Sigmoid colon (tissue), 7 donors: ENCODE measurements around the gene EVI5L. TPM values are rescaled to one million over a fixed set of nuclear protein-coding genes. Genes with fewer than 3 reads are reported as not detected.

Experiments
- DNase-seq: peaks from one replicate; pipeline ENCODE4 v3.0.0-alpha.2; 2019
- H3K27ac ChIP-seq, 4 donors: fragments of 200-600 bp; sonication (generic); one replicate each; pipeline ENCODE4 v1.5.1; 2016 to 2019; ENCODE audit warnings: mild to moderate bottlenecking in 1 of 4
- H3K27me3 ChIP-seq, 3 donors: fragments of 200-600 bp; sonication (generic); one replicate each; pipeline ENCODE4 v1.5.1; 2019; ENCODE audit warnings: mild to moderate bottlenecking in 1 of 3
- H3K36me3 ChIP-seq, 4 donors: fragments of 200-600 bp; sonication (generic); one replicate each; pipeline ENCODE4 v1.5.1; 2016 to 2019
- H3K4me1 ChIP-seq, 4 donors: fragments of 200-600 bp; sonication (generic); one replicate each; pipeline ENCODE4 v1.5.1; 2017 to 2019
- H3K4me3 ChIP-seq, 4 donors: fragments of 200-600 bp; sonication (generic); one replicate each; pipeline ENCODE4 v1.5.1; 2017 to 2019; ENCODE audit warnings: mild to moderate bottlenecking in 2 of 4, moderate library complexity in 1 of 4
- H3K9me3 ChIP-seq, 4 donors: fragments of 200-600 bp in 3 of 4; sonication (generic) in 3 of 4; one replicate each; pipeline versions ENCODE4 v1.5.1 to v1.6.1; 2013 to 2019
- CTCF ChIP-seq, 4 experiments: fragments of 450-650 bp in 3 of 4; fragments of 200-600 bp in 1 of 4; IDR thresholded peaks; one replicate each; pipeline ENCODE4 v1.5.1; 2016 to 2019; ENCODE audit warnings: antibody characterized with exemption in 4 of 4, mild to moderate bottlenecking in 3 of 4, moderate library complexity in 2 of 4
- EP300 ChIP-seq, 4 donors: sonication (generic); formaldehyde crosslinking; IDR thresholded peaks; one replicate each; pipeline ENCODE4 v1.6.1; 2017; ENCODE audit warnings: antibody characterized with exemption in 4 of 4
- POLR2A ChIP-seq, 2 donors: fragments of 450-650 bp; IDR thresholded peaks; one replicate each; pipeline ENCODE4 v1.6.1; 2016; ENCODE audit warnings: antibody characterized with exemption in 2 of 2, mild to moderate bottlenecking in 2 of 2, moderate library complexity in 2 of 2
- POLR2AphosphoS5 ChIP-seq, 4 donors: sonication (generic); formaldehyde crosslinking; IDR thresholded peaks; one replicate each; pipeline ENCODE4 v1.6.1; 2017; ENCODE audit warnings: antibody characterized with exemption in 4 of 4
- WGBS, 2 donors: extraction: QIAGEN DNeasy Blood & Tissue Kit; methylation state at CpG; one replicate each; pipeline ENCODE4 v1.1.7; 2013; 5-methylcytosine and 5-hydroxymethylcytosine counted together
- intact Hi-C: fragments of 100-400 bp; cut with DNase I; formaldehyde crosslinking; loops from one replicate; pipeline ENCODE4 v1.15.1; 2023
- polyA plus RNA-seq, 3 donors: library from polyadenylated mRNA; stranded (reverse); fragments of 200-250 nt; gene quantifications; one replicate each; pipeline ENCODE4 v1.2.3, GENCODE V29; 2013
- total RNA-seq, 4 donors: library from RNA; depleted of rRNA; stranded (reverse); fragments of >200 nt; gene quantifications; one replicate each; pipeline ENCODE4 v1.1.0, GENCODE V29; 2016
- donor health status: healthy with polysubstance abuse.
- donor health status: Bipolar disorder and iron deficiency.
- donor health status: healthy.

The EVI5L gene
- total and polyA plus RNA-seq, 7 donors, result 5.3 to 18.6 (median 10.3) TPM

DNA sequence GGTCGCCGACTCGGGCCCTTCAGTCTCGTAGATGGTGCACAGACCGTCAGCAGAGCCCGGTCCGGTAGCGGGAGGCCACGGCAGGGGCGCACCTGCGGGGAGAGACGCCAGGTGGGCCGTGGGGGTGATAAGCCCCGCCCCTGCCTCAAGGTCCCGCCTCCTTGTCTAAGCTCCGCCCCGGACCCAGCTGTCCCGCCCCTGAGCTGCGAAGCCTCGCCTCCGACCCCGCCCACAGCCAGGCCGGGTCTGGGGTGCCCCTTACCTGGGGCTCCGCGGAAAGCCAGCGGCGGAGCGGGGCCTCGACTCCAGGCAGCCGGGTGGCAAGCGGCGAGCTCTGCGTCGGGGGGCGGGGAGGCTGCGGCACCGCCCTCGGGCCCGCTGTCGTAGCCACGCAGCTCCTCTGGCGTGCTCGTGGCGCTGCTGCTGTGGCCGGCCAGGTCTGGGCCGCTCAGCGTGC, 39.5 kb downstream of the EVI5L start:
- peaks cover 30 to 68% (median 57%) of the 10 kb centered on the region in 3 donors for H3K27me3 ChIP-seq
- DNase-seq, result no peak
- H3K4me3 ChIP-seq, result peak overlapping the region in 3 of 4 donors; percentile 29 to 46 (median 42)
- intact Hi-C loops, result loop anchor here (5.0 kb wide), 1 partner anchor 33 kb away; the partner anchor contains the start of gene MAP2K7
- H3K36me3 ChIP-seq, result no peaks in the 10 kb centered on the region
- no peaks in the 10 kb centered on the region for H3K9me3 ChIP-seq
- WGBS, 2 donors, result 2 to 4% methylated on average over 47 of the region's 47 CpGs
- peak overlapping the region; percentile 38 to 72 (median 46) for H3K27ac ChIP-seq
- peaks cover 0 to 52% (median 46%) of the 10 kb centered on the region in 4 donors for H3K4me1 ChIP-seq
- TF ChIP-seq CTCF (IDR thresholded peaks at IDR 0.05), result peak in 1 of 4 experiments; percentile 25
- no peak for TF ChIP-seq POLR2A (IDR thresholded peaks at IDR 0.05)

DNA sequence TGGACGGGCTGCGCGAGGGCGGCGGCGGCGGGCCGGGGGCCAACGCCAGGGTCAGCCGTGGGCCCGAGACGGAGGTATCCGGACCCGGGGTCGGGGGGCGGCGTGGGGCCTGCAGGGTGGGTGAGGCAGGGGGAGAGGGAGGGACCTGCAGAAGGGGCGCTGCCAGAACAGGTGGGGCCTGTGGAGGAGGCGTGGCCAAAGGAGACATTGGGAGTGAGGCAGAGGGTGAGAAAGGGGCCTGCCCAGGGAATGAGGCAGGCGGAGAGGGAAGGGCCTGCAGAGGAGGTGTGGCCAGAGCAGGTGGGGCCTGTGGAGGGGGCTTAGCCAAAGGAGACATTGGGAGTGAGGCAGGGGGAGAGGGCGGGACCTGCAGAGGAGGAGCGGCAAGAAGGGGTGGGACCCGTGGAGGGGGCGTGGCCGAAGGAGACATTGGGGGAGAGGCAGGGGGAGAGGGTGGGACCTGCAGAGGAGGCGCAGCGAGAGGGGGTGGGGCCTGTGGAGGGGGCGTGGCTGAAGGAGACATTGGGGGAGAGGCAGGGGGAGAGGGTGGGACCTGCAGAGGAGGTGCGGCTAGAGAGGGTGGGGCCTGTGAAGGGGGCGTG, 40.0 kb downstream of the EVI5L start:
- Histone ChIP-seq H3K27ac (peak overlapping the region; percentile 38 to 72 (median 46)), H3K36me3 (no peaks in the 10 kb centered on the region), H3K4me1 (peaks cover 0 to 55% (median 48%) of the 10 kb centered on the region in 4 donors), H3K4me3 (peak overlapping the region in 3 of 4 donors; percentile 29 to 46 (median 42)), H3K27me3 (peaks cover 33 to 68% (median 58%) of the 10 kb centered on the region in 3 donors), H3K9me3 (no peaks in the 10 kb centered on the region)
- DNase-seq, result no peak
- 12 to 22% methylated on average over 30 of the region's 30 CpGs for WGBS, 2 donors
- intact Hi-C loops, result loop anchor here (5.0 kb wide), 1 partner anchor 32 kb away; the partner anchor contains the start of gene MAP2K7
- TF ChIP-seq POLR2A (IDR thresholded peaks at IDR 0.05) (no peak), EP300 (IDR thresholded peaks at IDR 0.05) (no peak), POLR2AphosphoS5 (IDR thresholded peaks at IDR 0.05) (no peak), CTCF (IDR thresholded peaks at IDR 0.05) (no peak)

DNA sequence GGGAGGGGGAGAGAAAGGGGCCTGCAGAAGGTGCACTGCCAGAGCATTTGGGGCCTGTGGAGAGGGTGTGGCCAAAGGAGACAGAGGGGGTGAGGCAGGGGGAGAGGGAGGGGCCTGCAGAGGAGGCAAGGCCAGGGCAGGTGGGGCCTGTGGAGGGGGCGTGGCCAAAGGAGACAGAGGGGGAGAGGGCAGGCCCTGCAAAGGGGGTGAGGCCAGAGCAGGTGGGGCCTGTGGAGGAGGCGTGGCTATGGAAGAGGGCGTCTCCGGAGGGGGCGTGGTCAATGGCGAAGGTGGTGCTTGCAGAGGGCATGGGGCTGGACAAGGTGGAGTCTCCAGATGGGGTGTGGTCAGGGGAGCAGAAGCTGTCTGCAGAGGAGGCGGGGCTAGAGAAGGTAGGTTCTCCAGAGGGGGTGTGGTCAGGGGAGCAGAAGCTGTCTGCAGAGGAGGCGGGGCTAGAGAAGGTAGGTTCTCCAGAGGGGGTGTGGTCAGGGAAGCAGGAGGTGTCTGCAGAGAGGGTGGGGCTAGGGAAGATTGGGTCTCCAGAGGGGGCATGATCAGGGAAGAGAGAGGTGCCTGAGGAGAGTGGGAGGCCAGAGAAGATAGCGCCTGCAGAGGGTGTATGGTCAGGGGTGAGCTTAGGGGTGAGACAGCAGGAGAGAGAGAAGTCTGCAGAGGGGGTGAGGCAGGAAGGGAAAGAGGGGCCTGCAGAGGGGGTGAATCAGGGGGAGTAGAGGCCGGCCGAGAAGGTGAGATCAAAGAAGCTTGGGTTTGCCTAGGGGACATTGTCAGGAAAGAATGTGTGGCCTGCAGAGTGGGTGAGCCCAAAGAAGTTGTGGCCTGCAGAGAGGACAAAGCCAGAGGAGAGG, 40.8 kb downstream of the EVI5L start:
- 33 to 57% methylated on average over 11 of the region's 11 CpGs for WGBS, 2 donors
- TF ChIP-seq EP300 (IDR thresholded peaks at IDR 0.05), result no peak
- no peak for TF ChIP-seq POLR2A (IDR thresholded peaks at IDR 0.05)
- TF ChIP-seq POLR2AphosphoS5 (IDR thresholded peaks at IDR 0.05), result no peak
- TF ChIP-seq CTCF (IDR thresholded peaks at IDR 0.05), result no peak
- H3K27me3 ChIP-seq, result peaks cover 33 to 69% (median 66%) of the 10 kb centered on the region in 3 donors
- no peak overlapping the region for H3K4me3 ChIP-seq
- no peak for DNase-seq
- peak overlapping the region in 3 of 4 donors; percentile 0 to 46 (median 34) for H3K27ac ChIP-seq
- no peaks in the 10 kb centered on the region for H3K9me3 ChIP-seq
- no peaks in the 10 kb centered on the region for H3K36me3 ChIP-seq
- peaks cover 0 to 55% (median 48%) of the 10 kb centered on the region in 4 donors for H3K4me1 ChIP-seq
- intact Hi-C loops, result no loop called here

GRCh38 chr19:7871437-7872305, 41.7 kb downstream of the EVI5L start:
- TF ChIP-seq POLR2AphosphoS5 (IDR thresholded peaks at IDR 0.05), result no peak
- no peak for TF ChIP-seq POLR2A (IDR thresholded peaks at IDR 0.05)
- no peak for TF ChIP-seq CTCF (IDR thresholded peaks at IDR 0.05)
- no peak for TF ChIP-seq EP300 (IDR thresholded peaks at IDR 0.05)
- Histone ChIP-seq H3K4me3 (peak overlapping the region in 3 of 4 donors; percentile 7 to 26 (median 12)), H3K9me3 (no peaks in the 10 kb centered on the region), H3K27ac (peak overlapping the region in 3 of 4 donors; percentile 0 to 46 (median 34)), H3K36me3 (no peaks in the 10 kb centered on the region), H3K4me1 (peaks cover 0 to 55% (median 48%) of the 10 kb centered on the region in 4 donors), H3K27me3 (peaks cover 33 to 66% (median 65%) of the 10 kb centered on the region in 3 donors)
- intact Hi-C loops, result no loop called here
- WGBS, 2 donors, result 4 to 8% methylated on average over 33 of the region's 33 CpGs
- peak; percentile 86 for DNase-seq
